HG03045 (cell line): ENCODE results near the gene PCBP3.
"Not testable (repeated sequence)": the region's sequence is repeated elsewhere in the genome, so short reads cannot be mapped to it uniquely, and the experiment has no call there.

Experiments used
- ATAC-seq: cut with Tn5 transposase; IDR thresholded peaks from one replicate; pipeline ENCODE4 v1.9.1; 2021; ENCODE audit warnings: mild to moderate bottlenecking, moderate library complexity; ENCODE audit not compliant: unreplicated experiment

Gene PCBP3

DNA sequence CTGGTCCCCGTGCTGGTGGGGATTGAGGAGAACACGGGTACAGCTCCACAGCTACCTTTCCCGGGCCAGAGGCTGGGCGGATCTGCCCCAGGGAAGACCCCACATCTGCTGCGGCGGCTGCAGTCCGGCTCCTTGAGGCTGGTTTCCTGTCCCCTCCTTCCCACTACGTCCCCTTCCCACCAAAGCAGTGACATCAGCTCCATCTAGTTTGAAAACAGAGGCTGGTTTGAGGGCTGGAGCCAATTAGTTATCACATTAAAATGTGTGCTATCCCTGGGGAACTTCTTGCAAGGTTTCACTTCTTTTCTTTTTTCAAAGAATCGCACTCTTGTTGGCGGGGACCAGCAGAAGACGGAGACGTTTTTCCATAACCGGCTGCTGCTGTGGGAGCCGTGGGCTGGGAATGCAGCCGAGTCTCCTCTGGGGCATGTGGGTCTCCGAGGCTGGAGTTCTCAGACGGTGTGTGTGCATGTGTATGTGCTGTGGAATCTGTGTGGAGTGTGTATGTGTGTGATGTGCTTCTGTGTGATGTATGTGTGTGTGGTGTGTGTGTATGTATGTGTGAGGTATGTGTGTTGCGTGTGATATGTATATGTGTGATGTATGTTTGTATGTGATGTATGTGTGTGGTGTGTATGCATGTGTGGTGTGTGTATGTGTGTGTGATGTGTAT, 8.9 kb upstream of the PCBP3 start:
- no peak for ATAC-seq

DNA sequence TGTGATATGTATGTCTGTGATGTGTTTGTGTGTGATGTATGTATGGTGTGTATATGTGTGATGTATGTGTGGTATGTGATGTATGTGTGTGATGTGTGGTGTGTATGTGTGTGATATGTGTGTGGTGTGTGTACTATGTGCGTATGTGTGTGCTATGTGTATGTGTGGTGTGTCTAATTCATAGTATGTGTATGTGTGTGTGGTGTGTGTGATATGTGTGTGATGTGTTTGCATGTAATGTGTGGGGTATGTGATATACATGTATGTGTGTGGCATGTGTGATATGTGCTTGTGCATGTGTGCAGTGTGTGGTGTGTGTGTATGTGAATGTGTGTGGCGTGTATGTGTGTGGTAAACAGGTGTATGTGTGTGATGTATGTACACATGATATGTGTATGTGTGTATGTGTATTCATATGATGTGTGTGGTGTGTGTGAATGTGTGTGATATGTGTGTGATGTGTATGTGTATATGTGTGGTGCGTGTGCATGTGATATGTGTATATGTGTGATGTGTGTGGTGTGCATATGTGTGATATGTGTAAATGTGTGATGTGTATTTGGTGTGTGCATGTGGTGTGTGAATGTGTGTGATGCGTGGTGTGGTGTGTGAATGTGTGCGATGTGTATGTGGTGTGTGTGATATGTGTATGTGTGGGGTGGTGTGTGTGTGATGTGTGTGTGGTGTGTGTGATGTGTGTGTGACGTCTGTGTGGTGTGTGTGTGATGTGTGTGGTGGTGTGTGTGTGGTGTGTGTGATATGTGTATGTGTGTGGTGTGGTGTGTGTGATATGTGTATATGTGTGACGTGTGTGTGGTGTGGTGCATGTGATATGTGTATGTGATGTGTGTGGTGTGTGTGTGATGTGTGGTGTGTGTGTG, 8.0 kb upstream of the PCBP3 start:
- no peak for ATAC-seq

DNA sequence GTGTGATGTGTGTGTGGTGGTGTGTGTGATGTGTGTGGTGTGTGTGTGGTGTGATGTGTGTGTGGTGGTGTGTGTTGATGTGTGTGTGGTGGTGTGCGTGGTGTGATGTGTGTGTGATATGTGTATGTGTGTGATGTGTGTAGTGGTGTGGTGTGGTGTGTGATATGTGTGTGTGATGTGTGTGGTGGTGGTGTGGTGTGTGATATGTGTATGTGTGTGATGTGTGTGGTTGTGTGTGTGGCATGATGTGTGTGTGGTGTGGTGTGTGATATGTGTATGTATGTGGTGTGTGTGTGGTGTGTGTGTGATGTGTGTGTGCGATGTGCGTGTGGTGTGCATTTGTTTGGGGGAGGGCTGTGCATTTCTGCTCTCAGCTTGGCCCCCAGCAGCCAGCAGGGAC, 7.1 kb upstream of the PCBP3 start:
- ATAC-seq = no peak

DNA sequence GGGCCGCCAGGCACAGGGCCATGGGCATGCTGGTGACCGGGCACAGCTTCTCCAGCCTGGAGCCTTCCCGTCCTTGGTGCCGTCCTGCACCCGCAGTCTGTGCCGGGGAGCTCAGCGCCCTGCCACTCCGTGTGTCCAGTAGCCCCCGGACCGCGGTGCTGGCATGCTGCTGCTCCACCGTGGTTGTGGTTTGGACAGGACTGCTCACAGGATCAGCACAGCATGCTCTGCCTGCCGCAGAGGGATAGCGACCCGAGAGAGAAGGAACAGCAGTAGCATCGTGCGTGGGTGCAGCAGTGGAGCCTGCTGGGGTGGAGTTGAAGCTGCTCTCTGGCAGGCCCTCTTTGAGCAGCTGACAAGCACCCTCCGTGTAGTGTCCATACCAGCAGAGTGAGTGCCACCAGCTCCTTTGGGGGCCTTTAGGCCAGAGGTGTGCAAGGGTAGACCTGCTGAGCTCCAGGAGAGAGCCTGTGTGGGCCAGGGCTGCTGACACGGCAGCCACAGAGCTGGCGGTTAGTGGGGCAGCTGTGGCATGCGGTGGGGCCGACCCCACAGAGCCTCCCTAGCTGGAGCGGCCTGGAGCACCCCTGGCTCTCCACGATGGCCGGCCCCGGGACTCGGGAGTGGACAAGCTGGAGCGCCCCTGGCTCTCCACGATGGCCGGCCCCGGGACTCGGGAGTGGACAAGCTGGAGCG, 6.4 kb upstream of the PCBP3 start:
- no peak for ATAC-seq

DNA sequence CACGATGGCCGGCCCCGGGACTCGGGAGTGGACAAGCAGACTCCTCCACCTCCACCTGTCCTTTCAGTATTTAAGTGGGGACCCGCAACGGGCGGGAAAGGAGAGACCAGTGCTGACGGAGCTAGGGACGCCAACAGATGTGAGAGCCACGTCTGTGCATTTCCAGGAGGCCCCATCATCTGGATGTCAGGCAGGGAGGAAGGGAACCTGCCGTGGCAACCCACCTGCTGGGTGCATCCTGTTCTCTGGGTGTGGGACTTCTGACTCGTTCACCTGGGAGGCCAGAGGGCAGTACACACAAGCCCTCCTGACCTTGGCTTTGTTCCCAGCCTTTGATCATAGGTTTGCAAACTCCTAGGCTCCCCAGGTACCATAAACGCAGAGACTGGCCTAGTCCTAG, 5.6 kb upstream of the PCBP3 start:
- no peak for ATAC-seq

DNA sequence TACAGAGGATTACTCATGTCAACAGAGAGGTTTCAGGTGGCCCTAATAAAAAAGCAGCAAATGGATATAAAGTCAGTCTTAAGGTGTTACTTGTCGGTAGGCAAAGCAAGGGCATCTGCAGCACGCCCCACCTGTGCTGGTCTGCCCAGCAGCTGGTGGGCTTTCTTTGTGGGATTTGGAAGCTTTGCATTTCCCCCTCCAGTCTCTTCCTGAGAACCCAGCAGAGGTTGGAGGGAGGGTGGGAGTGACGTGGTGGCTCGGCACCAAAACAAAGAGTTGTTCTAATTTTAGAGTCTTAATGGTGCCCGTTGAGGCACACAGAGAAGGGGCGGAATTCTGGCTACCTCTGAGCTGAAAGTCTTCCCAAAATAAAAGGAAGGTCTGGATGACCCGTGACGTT, 4.8 kb upstream of the PCBP3 start:
- ATAC-seq = no peak

DNA sequence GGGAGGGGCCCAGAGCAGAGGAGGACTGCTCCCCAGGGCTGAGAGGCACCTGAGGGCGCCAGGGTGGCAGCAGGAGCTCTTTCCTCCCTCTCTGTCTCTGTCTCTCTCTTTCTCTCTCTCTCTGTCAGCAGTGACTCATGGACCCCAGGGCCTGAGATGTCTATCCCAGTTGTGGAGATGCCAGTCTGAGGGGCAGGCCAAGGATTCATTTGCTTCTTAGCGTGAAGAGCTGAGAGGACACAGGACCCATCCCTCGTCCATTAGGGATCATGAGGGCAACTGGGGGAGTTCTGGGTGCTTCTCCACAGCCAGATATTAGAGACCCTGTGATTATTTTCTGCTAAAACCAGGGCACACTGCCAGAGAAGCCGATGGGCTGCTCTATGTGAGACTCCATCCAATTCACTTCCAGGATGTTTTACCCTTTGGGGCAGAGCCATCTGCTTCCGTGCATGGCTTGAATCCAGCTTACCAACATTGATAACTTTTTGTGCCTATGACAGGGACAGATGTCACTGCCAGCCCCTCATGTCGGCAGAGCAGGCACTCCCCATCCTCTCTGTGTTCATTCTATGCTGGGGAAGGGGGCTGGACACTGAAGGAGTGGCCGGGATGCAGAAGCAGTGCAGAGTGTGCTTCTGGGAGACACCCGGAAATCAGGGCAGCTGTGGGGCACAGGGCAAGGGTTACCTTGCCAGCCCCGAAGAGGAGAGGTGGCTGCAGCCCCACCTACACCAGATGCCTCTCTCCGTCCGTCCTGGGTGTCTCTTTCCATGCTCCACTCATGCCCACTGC, 4.1 kb upstream of the PCBP3 start:
- no peak for ATAC-seq

DNA sequence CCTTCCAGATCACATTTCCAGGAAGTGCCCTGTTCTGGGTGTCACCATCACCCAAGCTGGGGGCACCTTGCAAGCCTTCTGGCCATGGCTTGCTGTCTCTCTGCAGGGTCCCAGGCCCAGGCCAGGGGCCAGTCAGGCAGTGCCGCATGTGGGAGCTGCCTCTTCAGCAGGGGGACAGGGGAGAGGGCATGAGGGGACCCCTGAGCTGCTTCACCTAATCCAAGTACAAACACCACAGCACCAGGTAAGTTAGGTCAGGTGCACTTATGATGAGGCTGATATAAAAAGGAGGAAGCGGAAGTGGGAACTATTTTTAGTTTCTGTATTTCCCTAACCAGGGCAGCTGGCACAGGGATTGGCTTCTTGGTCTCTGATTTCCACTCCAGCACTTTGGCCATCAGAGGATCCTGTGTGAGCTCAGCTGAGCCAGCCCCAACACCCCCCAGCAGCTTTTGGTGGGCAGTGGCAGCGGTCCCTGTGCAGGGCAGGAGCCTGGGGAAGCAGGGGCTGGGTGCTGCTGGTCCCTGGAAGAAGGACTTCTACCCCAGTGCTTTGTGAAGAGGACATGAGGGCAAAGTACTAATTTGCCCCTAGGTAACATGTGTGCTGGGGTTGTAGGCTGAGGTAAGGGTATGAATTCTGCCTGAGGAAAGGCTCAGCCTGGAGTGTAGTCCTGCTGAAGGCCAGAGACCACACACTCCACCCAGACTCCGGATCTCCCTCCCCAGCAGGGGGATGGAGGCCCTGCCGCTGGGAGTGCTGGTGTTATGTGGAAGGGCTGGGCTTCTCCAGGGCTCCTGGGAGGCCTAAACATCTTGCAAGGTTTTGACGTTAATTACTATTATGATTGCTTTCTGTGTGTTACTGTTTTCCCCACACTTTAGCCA, 3.3 kb upstream of the PCBP3 start:
- ATAC-seq = no peak

GRCh38 chr21:45640888-45641479, 2.5 kb upstream of the PCBP3 start:
- no peak for ATAC-seq

GRCh38 chr21:45641480-45642035, 2.0 kb upstream of the PCBP3 start:
- no peak for ATAC-seq

DNA sequence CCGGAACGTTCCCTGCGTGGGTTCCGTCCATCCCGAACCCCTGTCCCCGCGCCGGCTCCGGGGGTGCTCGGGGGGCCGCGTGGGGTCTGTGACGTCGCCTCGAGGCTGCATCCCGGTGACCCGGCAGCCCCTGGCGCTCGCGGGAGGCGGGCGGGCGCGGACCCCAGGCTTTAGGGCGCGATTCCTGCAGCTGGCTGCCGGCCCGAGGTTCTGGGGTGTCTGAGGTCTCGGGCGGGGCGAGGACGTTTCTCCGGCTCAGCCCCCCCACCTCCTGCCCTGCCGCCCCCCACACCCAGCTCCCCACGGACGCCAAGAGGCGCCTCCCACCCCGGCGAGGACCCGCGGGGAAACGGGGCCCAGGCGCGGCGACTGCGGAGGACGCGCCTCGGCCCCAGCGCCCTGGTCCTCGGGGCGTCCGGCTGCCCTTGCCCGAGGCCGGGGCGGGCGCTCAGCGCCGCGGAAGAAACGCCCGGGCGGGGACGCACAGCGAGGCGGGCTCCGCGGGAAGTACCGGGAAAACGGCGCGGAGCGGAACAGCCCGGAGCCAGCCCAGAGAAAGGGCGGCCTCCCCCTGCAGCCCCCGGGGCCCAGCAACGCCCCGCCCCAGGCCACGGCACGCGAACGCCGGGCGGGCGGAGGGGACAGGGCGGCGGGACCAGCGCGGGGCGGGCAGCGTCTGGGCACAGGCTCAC, 1.3 kb upstream of the PCBP3 start:
- ATAC-seq = no peak

GRCh38 chr21:45644041-45644906, 749 bp downstream of the PCBP3 start:
- ATAC-seq = no peak

DNA sequence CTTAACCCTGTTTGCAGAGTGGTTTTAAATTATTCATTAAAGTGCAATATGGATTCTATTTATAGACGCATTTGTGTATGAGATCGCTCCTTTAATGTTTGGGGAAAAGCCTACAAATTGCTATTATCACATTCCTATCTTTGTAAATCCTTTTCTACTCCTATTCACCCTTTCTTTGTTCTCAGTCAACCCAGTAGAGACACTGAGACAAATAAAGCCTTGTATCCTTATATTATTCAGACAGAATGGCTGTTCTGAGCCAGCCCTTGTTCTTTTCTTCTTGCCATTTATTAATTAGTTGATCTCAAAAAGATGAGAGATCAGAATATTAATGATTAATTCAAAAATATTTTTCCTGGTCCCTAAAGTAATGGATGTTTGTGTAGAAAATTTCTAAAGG, 8.4 kb downstream of the PCBP3 start:
- no peak for ATAC-seq

GRCh38 chr21:45655124-45655523, 11.6 kb downstream of the PCBP3 start:
- ATAC-seq = no peak

DNA sequence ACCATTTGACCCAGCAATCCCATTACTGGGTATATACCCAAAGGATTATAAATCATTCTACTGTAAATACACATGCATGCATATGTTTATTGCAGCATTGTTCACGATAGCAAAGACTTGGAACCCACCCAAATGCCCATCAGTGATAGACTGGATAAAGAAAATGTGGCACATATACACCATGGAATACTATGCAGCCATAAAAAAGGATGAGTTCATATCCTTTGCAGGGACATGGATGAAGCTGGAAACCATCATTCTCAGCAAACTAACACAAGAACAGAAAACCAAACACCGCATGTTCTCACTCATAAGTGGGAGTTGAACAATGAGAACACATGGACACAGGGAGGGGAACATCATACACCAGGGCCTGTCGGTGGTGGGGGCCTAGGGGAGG, 12.6 kb downstream of the PCBP3 start:
- not testable (repeated sequence) for ATAC-seq

DNA sequence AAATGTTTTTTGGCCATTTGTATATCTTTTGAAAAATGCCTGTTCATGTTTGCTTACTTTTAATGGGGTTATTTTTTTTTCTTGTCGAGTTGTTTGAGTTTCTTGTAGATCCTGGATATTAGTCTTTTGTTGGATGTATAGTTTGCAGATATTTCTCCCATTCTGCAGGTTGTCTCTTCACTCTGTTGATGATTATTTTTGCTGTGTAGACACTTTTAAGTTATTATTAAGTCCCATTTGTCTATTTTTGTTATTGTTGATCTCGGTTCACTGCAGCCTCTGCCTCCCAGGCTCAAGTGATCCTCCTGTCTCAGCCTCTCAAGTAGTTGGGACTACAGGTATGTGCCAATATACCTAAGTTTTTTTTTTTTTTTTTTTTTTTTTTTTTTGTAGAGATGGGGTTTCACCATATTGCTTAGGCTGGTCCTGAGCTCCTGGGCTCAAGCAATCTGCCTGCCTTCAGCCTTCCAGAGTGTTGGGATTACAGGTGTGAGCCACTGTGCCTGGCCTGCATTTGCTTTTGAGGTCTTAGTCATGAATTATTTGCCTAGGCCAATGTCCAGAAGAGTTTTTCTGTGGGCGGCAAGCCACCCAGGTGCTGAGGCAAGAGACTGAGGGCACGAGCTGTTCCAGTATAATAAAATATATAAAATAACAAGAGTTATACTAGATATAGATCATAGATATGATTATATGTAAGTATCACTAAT, 18.5 kb downstream of the PCBP3 start:
- ATAC-seq = not testable (repeated sequence)

DNA sequence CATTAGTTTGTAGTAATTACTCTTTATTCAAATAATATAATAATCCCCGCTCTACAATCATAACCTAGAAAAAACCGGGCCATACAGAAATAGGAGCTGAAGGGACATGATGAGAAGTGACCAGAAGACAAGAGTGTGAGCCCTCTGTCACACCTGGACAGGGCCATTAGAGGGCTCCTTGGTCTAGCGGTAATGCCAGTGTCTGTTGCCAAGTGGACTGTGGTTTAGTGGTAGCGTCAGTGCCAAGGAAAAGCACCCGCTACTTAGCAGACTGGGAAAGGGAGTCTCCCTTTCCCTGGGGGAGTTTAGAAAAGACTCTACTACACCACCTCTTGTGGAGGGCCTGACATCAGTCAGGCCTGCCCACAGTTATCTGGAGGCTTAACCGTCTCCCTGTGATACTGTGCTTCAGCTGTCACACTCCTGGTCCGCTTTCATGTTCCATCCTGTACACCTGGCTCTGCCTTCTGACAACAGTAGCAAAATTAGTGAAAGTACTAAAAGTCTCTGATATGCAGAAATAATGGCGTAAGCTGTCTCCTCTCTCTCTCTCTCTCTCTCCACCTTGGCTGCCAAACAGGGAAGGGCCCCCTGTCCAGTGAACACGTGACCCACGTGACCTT, 19.2 kb downstream of the PCBP3 start:
- ATAC-seq = not testable (repeated sequence)
